ENCODE measurements around the gene CSRNP3.

DNA sequence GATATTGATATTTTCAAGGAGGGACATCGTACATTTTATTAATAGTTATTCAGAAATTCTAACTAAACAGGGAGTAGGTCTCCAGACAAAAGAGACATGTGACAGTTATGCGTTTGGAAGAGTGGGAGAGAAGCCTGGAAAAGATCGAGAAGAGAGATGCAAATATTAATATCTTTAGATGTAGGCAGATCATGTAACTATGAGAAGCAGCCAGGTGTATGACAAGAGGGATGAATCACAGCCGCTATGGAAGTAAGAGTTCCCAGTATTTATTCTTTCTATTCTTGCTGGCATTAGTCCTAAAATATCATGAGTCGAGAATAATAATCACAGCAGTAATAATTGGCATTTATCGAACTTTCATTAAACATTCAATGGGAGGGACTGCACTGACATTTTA, 140.2 kb downstream of the CSRNP3 start:
- TF ChIP-seq POLR2A (IDR thresholded peaks at IDR 0.05; ENCODE audit: low read length) (no peak), GATA1 (IDR thresholded peaks at IDR 0.05; ENCODE audit: low read depth, low read length) (no peak)

Data from erythroblast (primary cell).